Activated T-cell treated with anti-CD3 and anti-CD28 coated beads, Interleukin-2, amount 50 U/mL, for 4 hours (primary cell): ENCODE results near the gene RALGDS. TPM values are rescaled to one million over a fixed set of nuclear protein-coding genes. Genes with fewer than 3 reads are reported as not detected.

Experiments
- ATAC-seq, 2 donors: fragments of 200-7000 bp; cut with Tn5 transposase; one replicate each; pipeline ENCODE4 v1.10.0; 2021
- DNase-seq: peaks from one replicate; pipeline ENCODE4 v3.0.0-alpha.2; 2020
- H3K27me3 Mint-ChIP-seq: one replicate; pipeline ENCODE4 v1.8.0; 2021; ENCODE audit warnings: low read depth, mixed read lengths
- H3K36me3 Mint-ChIP-seq: one replicate; pipeline ENCODE4 v1.8.0; 2022; ENCODE audit warnings: mixed read lengths; ENCODE audit not compliant: insufficient read depth
- H3K4me1 Mint-ChIP-seq: one replicate; pipeline ENCODE4 v1.8.0; 2021; ENCODE audit warnings: low read depth, mixed read lengths
- H3K4me3 Mint-ChIP-seq: one replicate; pipeline ENCODE4 v1.8.0; 2021; ENCODE audit warnings: mild to moderate bottlenecking, moderate library complexity, mixed read lengths
- H3K9me3 Mint-ChIP-seq: one replicate; pipeline ENCODE4 v1.8.0; 2021; ENCODE audit warnings: mixed read lengths
- total RNA-seq, 3 donors: library from RNA; stranded (reverse); gene quantifications; one replicate each; pipeline ENCODE4 v1.2.1, GENCODE V29; 2021

RALGDS gene
- total RNA-seq, 3 donors from 2014 or later = 43.2 to 46.7 (median 45.2) TPM

DNA sequence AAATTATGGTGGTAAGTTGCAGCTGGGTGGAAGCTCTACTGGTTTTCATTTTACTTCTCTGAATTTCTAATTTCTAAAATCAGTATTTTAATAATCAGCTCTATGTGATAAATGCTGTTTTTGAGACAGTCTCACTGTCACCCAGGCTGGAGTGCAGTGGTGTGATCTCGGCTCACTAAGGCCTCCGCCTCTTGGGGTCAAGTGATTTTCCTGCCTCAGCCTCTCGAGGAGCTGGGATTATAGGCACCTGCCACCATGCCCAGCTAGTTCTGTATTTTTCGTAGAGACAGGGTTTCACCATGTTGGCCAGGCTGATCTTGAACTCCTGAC, 1.5 kb upstream of the RALGDS start:
- DNase-seq (no peak), ATAC-seq (no peak)
- Mint-ChIP-seq H3K4me3 (no peak overlapping the region), H3K9me3 (no peaks in the 10 kb centered on the region), H3K27me3 (no peaks in the 10 kb centered on the region), H3K4me1 (peaks cover 73% of the 10 kb centered on the region), H3K36me3 (no peaks in the 10 kb centered on the region)

DNA sequence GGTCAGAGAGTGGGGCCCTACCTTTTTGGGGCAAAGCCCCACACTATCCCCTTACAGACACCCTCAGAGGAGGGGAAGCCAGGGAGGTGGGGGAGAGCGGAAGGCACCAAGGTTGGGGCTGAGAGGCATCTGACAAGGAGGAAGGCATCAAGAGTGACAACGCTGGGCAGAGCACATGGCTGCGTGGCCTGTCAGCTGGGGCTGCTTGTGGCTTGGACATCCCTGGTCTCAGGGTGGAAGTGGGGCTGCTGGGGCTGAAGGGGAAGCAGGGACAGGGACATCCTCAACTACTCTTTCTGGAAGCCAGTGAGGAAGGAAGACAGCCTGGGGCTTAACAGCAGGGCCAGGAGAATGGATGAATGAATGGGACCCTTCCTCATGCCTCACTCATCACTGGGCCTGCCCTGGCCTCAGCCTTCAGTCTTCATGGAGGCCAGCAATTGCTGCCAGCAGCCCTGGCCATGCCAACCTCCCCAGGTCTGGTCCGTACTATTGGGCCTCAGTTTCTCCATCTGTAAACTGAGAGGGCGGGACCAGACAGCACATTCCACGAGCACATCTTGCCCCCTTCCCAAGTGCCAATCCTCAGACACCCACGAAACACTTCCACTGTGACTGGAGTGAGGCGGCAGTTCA, 993 bp upstream of the RALGDS start:
- peaks cover 2% of the 10 kb centered on the region for H3K36me3 Mint-ChIP-seq
- H3K9me3 Mint-ChIP-seq = no peaks in the 10 kb centered on the region
- H3K4me1 Mint-ChIP-seq = peaks cover 73% of the 10 kb centered on the region
- ATAC-seq (no peak), DNase-seq (no peak)
- H3K4me3 Mint-ChIP-seq = peak overlapping the region; percentile 70
- no peaks in the 10 kb centered on the region for H3K27me3 Mint-ChIP-seq

DNA sequence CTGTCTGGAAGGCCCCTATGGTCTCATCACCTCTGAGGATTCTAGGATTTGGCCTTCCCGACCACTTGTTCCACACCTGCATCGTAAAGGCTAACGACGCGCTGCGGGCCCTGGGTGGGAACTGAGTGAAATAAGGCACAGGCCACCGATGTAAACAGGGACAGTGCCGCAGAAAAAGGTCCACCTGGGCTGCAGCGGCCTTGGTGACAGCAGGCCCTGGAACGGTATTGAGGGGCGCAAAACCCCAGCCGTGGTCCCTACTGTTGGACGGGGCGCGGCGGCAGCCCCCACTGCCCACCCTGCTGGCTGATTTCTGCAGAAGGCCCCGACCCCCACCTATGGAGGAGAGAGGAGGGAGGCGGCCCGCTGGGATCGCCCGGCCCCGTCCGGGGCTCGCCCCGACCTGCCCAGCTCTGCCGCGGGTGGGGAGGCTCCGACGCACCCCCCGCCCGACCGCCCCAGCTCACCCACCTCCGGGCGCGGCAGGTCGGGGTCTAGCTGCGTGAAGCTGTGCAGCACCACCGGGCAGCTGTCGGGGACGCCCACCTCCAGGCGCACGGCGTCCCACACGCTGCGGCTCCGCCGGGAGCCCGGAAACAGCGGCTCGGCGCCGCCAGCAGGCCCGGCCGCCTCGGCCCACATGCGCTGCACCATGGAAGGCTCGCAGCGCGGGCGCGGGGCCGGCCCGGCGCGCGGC, 391 bp downstream of the RALGDS start:
- peaks cover 2% of the 10 kb centered on the region for H3K36me3 Mint-ChIP-seq
- peak overlapping the region; percentile 76 for H3K4me3 Mint-ChIP-seq
- DNase-seq (no peak), ATAC-seq (no peak)
- no peaks in the 10 kb centered on the region for H3K9me3 Mint-ChIP-seq
- H3K4me1 Mint-ChIP-seq = peaks cover 70% of the 10 kb centered on the region
- H3K27me3 Mint-ChIP-seq = no peaks in the 10 kb centered on the region

DNA sequence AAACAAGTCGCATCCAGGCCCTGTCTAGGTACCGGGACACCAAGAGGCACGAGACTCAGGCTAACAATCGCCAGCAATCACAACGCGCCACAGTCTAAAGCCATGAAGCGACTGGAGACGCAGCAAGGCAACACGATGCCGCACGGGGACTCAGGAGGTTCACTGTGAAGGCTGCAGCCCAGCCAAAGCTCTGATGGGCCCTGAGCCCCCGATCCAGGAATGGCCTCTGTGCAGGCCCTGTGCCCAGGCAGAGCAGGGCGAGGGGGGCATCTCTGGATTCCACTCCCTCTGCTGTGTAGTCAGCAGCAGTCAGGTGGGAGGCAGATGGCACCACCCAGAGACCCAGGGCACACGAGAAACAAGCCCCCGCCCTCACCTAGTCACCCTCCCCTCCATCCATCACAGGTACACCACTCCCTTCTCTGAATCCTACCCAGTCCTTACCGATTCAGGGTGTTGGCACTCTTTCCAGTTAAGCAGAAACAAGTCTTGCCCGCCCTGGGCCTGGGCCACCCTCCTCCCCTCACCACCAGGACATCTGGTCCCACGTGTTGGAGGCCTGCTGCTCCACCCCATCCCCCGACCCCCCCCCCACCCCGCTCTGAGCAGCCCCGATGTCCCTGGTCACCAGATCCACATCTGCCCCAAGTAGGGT, 1.1 kb downstream of the RALGDS start:
- no peaks in the 10 kb centered on the region for H3K9me3 Mint-ChIP-seq
- H3K36me3 Mint-ChIP-seq = peaks cover 2% of the 10 kb centered on the region
- H3K27me3 Mint-ChIP-seq = no peaks in the 10 kb centered on the region
- DNase-seq (no peak), ATAC-seq (no peak)
- peak overlapping the region; percentile 76 for H3K4me3 Mint-ChIP-seq
- H3K4me1 Mint-ChIP-seq = peaks cover 73% of the 10 kb centered on the region

DNA sequence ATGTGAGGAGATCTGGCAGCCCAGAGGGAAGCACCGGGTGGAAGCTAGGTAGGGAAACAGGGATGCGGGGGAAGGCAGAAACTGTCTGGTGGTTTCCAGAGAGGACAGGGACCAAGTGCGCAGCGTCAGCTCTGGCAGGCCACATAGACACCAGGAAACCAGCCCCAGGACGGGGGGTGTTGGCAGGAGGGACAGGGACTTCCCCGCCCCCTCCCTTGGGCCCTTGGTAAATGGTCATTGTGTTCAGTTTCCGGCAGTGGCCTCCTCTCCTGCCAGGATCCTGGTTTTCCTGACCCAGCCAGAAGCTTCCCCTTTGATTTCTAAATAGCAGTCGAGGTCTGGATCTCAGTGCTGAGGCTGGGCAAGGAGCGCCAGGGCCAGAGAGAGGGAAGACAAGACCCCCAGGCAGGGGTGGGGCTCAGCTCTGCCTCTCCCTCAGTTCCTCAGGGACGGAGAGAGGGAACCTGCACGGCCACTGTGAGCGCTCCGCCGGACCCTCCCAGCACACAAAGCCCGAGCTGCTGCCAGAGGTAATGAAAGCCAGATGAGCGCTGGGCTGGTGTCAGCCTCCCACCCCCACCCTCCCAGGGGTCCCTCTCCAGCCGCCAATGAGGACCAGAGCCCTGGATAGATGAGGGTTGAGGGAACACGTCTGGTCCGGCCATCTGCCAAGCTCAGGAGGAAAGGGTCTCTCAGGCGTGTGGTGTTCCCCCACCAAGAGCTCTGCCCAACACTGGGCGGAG, 1.8 kb downstream of the RALGDS start:
- Mint-ChIP-seq H3K4me1 (peaks cover 73% of the 10 kb centered on the region), H3K4me3 (peak overlapping the region; percentile 59), H3K27me3 (no peaks in the 10 kb centered on the region), H3K9me3 (no peaks in the 10 kb centered on the region), H3K36me3 (peaks cover 2% of the 10 kb centered on the region)
- no peak for ATAC-seq
- no peak for DNase-seq

DNA sequence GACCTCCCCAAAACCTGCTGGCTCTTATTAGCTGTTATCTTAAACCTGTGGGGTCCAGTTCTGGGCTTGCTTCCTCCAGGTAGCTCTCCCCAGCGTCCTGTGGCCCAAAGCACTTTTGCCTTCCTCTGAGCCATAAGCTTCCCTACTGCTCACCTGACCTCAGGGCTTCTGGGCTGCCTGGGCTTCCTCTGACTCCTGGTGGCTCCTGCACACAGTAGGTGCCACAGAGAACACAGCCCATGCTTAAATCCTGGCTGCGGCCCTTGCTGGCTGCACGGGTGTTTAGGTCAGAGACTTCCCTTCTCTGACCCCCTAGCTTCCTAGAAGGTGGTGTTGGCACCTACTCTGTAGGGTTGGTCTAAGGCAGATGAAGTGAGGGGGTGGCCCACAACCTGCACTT, 2.5 kb downstream of the RALGDS start:
- no peaks in the 10 kb centered on the region for H3K27me3 Mint-ChIP-seq
- DNase-seq (no peak), ATAC-seq (no peak)
- no peaks in the 10 kb centered on the region for H3K9me3 Mint-ChIP-seq
- peaks cover 2% of the 10 kb centered on the region for H3K36me3 Mint-ChIP-seq
- peaks cover 73% of the 10 kb centered on the region for H3K4me1 Mint-ChIP-seq
- H3K4me3 Mint-ChIP-seq = peak overlapping the region; percentile 59

DNA sequence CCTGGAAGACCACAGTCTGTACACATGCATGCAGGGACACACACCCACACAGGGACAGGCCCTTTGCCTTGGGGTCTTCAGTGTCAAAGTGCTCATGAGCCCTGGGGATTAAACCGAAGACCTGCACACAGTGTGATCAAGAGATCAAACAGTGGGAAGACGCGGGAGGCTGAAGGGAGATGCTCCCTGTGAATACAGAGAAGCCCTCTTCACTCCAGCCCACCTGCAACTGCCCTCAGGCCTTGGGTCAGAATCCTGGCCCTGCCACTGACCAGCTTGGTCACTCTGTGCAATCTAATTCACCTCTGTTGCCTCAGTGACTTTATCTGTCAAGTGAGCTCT, 2.9 kb downstream of the RALGDS start:
- ATAC-seq (no peak), DNase-seq (no peak)
- Mint-ChIP-seq H3K4me3 (no peak overlapping the region), H3K9me3 (no peaks in the 10 kb centered on the region), H3K4me1 (peaks cover 77% of the 10 kb centered on the region), H3K27me3 (no peaks in the 10 kb centered on the region), H3K36me3 (peaks cover 2% of the 10 kb centered on the region)

DNA sequence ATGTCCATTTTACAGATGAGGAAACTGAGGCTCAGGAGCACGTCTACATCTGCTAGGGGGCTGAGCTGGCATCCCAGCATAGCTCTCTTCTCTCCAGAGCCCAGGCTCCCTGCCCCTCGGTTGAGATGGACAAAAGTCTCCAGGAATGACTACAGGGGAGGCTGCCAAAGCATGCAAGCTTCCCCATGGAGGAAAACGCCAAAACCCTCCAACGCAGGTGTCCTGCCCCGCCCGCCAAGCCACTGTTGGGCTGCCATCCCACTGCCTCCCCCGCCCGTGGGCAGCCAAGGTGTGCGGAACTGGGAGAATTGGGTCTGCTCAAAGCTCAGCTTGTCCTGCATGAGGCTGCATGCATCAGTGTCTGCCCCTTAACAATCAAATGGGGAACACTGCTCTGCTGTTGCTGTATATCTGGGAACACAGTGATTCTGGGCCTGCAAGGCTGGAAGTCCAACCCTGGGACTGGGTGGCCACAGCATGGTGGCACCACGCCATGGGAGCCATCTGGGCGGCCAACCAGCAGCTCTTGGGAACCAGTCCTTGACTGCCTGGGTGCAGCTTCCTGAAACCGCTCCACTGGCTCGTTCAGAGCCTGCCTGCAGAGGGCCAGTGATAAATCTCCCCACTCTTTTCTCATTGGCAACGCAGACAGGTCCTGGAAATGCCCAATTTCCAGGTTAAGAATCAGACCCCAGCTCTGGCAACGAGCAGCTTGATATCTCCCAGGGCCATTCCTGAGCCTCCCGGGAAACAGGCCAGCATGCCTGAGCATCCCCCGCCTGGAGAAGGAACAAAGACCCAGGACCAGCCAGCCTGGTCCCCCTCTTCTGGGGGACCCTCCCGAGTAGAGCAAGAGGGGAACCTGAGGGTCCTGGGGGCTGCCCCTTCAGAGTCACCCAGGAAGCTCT, 3.5 kb downstream of the RALGDS start:
- Mint-ChIP-seq H3K36me3 (peaks cover 2% of the 10 kb centered on the region), H3K27me3 (no peaks in the 10 kb centered on the region), H3K4me1 (peaks cover 80% of the 10 kb centered on the region), H3K9me3 (no peaks in the 10 kb centered on the region), H3K4me3 (no peak overlapping the region)
- DNase-seq (no peak), ATAC-seq (no peak)

DNA sequence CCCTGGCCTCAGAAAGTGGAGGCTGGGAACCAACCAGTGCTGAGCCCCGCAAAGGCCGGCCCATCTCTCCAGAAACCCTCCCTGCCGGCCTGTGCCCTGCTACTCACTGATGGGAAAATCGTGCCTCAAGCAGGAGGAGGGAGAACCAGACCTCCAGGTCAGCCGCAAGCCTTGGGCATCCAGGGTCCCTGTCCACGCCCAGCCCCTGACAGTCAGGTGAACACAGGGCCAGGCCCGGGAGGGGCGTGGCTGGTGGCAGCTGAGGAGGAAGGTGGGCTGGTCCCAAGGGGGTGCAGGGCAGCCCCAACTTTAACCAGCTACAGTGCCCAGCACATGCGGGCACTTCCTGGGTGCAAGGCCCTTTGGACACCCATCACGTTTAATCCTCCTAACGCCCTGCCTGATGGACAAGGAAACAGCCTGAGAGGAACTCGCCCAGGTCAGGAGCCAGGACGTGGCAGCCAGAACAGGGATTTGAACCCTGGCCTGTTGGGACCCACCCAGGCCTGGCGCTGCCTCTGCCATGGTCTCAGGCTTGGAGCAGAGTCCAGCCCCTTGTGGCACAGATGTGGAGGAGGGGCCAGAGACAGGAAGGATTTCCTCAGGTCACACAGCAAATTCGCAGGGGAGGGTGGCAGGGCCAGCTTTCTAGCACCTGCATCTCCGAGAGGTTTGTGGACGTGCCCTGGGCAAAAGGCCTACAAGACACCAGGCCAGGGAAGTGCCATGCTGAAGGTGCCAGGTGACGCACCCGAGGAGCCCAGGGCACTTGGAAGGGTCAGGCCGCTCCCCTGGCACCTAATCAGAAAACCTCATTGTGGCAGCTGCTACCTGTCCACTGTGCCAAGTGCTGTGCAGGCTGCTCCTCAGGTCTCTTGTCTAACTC, 4.5 kb downstream of the RALGDS start:
- H3K27me3 Mint-ChIP-seq = no peaks in the 10 kb centered on the region
- no peak for DNase-seq
- ATAC-seq = no peak
- no peak overlapping the region for H3K4me3 Mint-ChIP-seq
- H3K9me3 Mint-ChIP-seq = no peaks in the 10 kb centered on the region
- peaks cover 77% of the 10 kb centered on the region for H3K4me1 Mint-ChIP-seq
- peaks cover 2% of the 10 kb centered on the region for H3K36me3 Mint-ChIP-seq

DNA sequence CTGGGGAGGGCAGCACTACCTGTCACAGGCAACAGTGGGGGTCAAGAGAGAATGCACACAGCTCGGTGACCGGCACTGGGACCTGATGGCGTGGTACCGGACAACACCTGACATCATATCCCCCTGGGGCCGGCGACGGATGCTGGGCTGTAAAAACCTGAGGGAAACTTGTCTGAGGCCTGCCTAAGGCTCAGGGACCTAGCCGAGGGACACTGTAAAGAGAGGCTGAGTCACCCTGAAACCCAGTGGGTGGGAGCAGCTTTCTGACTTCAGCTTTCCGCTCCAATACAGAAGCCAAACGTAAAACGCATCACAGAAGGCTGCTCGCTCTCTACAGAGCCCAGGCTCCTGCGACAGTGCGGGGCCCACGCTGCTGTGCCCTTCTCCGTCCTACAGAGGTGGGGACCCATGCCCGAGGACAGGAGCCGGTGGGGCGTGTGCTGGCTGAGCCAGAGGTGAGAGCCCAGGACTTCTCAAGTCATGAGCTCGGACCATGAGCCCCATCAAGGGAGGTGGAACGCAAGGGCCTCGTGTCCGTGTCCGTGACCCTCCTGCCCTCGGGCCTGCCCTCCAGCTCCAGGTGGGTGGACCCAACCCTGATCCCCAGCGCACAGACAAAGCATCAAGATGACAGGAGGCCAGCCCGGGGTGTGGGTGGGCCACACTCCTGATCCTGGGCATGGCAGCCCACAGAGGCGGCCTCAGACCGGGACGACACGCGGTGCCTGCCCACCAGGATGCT, 5.3 kb downstream of the RALGDS start:
- ATAC-seq (peak; percentile 94), DNase-seq (peak; percentile 48)
- H3K4me1 Mint-ChIP-seq = peaks cover 73% of the 10 kb centered on the region
- H3K9me3 Mint-ChIP-seq = no peaks in the 10 kb centered on the region
- H3K27me3 Mint-ChIP-seq = no peaks in the 10 kb centered on the region
- peaks cover 2% of the 10 kb centered on the region for H3K36me3 Mint-ChIP-seq
- H3K4me3 Mint-ChIP-seq = peak overlapping the region; percentile 46

DNA sequence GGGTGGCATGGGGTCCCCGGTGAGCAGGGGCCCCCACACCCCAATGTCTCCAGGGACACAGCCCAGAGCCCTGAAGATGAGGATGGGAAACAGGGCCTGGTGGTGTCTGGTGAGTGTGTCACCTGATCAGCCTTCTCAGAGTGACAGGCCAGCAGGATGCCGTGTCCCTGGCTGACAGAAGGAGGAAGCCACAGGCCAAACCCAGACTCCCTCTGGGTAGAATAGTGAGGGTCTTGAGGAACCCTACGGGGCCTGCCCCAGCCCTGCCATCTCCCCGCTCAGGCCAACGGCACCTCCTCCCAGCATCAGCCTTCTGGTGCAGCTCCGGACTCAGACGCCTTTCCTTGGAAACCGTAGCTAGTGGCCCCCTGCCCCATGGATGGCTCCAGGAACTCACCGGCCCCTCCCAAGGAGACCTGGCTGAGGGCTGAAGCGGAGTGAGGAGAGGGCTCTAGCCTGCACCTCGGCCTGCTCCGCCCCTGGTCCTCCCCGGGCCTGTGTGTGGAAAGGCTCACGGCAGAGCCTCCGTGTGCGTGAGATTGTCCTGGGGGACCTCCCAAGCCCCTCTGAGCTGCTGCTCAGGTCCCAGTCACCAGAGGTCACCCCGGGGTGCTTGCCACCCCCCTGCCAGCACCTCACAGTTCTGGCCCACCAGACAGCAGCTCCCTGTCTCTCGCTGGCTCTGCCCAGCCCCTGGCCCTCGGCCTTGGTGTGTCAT, 6.0 kb downstream of the RALGDS start:
- H3K4me1 Mint-ChIP-seq = peaks cover 72% of the 10 kb centered on the region
- no peaks in the 10 kb centered on the region for H3K27me3 Mint-ChIP-seq
- H3K4me3 Mint-ChIP-seq = peak overlapping the region; percentile 46
- no peaks in the 10 kb centered on the region for H3K9me3 Mint-ChIP-seq
- DNase-seq = no peak
- ATAC-seq = peak in 1 of 2 donors; percentile 2
- peaks cover 5% of the 10 kb centered on the region for H3K36me3 Mint-ChIP-seq
